ENCODE measurements around the gene CTH.
"Not testable (repeated sequence)": the region's sequence is repeated elsewhere in the genome, so short reads cannot be mapped to it uniquely, and the experiment has no call there.

The CTH gene

DNA sequence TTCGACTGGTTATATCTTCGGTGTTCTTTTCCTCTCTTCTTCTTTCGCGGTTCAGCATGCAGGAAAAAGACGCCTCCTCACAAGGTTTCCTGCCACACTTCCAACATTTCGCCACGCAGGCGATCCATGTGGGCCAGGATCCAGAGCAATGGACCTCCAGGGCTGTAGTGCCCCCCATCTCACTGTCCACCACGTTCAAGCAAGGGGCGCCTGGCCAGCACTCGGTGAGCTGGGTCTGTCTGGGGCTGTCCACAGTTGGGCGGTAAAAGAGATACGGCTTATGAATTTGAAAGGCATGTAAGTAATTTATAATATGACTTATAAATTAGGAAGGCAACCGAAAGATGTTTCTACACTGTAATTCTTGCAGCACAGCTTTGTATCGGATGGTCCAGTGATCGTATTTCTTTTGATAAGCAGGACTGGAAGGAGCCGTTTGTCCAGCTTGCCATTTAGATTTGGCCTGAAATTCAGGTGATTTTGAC lies 334 bp downstream of the CTH start:
- DNase-seq = peak in 1 of 2 experiments; percentile 50

GRCh38 chr1:70415882-70416281 lies 4.8 kb downstream of the CTH start:
- DNase-seq = no peak

- DNase-seq = not testable (repeated sequence)
These were observed 8.1 kb downstream of the CTH start for GRCh38 chr1:70418973-70419734.

DNA sequence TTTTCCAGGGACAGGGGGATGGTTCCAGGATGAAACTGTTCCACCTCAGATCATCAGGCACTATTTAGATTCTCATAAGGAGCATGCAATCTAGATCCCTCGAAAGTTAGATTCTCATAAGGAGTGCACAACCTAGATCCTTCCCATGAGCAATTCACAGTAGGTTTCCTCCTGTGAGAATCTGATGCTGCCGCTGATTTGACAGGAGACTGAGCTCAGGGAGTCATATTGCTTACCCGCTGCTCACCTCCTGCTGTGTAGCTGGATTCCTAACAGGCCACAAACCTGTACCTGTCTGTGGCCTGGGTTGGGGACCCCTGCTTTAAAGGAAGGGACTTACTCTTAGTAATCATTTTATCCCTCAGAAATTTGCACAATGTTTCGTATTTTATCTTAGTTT lies 9.3 kb downstream of the CTH start:
- DNase-seq = no peak

- no peak for DNase-seq
These were observed 15.4 kb downstream of the CTH start for GRCh38 chr1:70426154-70427131.

DNA sequence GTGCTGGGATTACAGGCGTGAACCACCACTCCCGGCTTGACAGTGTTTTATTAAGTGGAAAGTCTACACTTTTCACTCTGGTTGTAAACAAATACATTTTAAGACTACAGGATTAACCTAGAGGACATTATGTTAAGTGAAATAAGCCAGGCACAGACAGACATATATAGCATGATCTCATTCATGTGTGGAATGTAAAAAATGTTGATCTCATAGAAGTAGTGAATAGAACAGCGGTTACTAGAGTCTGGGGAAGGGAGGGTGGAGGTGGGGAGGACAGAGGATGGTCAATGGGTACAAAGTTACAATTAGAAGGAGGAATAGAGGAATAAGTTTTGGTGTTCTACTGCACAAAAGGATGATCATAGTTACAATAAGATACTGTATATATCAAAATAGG lies 16.9 kb downstream of the CTH start:
- DNase-seq = no peak

DNA sequence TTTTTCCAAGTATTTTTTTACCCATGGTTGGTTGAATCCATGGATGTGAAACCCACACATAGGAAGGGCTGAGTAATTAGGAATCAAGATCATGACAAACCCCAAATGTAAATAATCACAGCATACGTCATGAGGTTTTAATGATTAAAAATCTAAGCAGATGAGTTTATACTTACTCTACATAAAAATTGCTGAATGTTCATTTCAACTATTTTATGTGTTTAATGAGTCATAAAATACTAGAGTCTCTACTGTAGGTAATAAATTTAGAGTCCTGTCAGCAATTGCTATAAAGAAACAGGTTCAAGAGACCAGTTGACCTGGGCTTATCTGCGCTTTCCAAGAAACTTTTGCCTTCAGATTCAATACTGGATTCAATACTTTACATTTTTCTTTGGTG lies 18.2 kb downstream of the CTH start:
- DNase-seq = no peak

- DNase-seq = no peak
These were observed 18.7 kb downstream of the CTH start for GRCh38 chr1:70429757-70430156.

DNA sequence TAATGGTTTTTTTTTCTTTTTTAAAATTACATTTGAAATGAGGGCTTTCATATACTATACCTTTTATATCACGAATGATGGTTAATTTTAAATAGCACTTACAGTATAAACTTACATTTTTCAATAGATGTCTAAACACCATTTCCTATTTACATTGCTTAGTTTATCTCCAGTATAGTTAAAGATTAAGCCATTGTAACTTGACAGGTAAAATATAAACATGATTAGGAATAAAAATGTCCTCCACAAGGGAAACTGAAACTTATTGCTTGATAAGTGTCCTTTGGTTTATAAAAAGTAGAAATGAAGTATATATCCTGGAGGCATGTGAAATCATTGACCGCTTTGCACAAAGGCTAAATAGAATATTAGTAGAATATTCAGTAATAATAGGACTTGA lies 20.2 kb downstream of the CTH start:
- no peak for DNase-seq

GRCh38 chr1:70431874-70432273 lies 20.8 kb downstream of the CTH start:
- DNase-seq = no peak

- no peak for DNase-seq
These were observed 23.3 kb downstream of the CTH start for GRCh38 chr1:70434253-70434859.

DNA sequence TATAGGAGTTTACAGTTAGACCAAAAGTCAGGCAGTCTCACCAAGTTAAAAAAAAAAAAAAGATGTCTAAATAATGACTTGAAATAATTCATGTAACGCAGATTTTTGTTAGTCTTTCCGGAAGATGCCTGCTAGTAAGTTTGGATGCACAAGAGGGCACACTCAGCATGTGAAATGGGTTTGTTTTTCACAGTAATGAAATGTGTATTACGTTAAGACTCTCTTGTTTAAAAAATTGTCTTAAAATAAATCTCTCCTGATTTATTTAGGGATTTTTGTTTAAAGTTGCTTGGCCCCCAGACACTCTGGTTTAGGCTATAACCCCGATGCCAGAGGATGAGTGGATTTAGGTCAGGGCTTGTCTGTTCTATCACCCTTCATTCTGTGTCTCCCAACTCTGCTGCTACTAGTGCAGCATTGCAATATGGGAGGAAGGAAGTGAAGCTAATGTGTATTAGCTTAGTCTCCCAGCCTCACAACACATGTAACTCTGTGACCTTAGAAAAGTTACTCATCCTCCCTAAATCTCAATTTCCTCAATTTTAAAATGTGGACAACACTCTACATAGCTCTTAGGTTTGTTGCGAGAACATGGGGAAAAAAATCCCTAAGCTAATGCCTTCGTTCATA lies 25.7 kb downstream of the CTH start:
- DNase-seq = no peak

DNA sequence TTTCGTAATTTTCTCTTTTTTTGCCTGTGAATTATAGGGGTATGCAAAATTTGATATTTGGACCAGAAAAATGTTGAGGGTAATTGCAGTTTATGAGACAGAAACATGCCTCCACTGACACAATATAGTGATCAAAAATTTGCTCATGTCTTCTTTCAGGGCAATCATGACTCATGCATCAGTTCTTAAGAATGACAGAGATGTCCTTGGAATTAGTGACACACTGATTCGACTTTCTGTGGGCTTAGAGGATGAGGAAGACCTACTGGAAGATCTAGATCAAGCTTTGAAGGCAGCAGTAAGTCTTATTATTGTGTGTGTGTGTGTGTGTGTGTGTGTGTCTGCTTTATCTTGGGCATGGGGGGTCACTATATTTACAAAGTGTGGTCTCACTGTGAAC lies 27.5 kb downstream of the CTH start:
- no peak for DNase-seq

GRCh38 chr1:70440642-70441391 lies 29.7 kb downstream of the CTH start:
- DNase-seq = no peak

DNA sequence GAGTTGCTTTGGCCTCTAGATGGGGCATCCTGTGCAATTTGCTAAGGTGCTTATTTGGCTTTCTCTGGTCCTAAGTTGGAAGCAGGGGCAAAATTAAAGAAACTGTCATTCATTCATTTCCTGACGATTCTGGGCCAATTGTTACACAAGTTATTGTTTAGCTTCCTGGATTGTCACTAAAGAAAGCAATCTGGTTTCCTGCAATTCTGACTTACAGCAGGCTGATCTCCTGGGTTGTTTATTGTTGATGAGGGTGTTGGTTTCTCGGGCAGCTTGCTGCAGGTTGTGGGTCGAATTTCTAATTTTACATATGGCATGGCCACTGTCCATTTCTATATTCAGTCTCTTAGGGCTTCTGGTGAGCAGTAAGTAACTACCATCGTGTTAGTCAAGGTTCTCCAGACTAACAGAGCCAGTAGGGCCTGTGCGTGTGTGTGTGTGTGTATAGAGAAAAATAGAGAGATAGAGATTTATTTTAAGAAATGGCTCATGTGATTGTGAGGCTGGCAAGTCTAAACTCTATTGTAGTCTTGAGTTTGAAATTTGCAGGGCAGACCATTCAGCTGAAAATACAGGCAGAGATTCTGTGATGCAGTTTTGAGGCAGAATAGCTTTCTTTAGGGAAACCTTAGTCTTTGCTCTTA lies 30.4 kb downstream of the CTH start:
- DNase-seq = no peak

DNA sequence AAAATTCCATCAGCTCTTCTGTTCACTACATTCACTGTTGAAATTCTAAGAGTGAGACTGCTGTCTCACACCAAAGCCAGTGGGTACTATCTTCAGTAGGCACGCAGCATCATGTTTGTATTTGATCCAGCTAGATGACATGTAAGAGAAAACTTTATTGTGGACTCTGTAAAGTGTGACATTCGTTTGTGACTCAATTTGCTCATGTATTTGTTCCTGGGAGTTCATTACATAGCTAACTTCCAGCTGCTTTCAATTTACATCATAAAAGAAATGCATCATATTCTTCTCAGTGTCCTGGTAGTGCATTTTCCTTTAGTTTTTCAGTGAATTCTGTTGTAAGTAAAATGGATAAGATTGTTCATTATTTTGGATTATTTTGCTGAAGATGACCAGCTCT lies 31.4 kb downstream of the CTH start:
- no peak for DNase-seq

DNA sequence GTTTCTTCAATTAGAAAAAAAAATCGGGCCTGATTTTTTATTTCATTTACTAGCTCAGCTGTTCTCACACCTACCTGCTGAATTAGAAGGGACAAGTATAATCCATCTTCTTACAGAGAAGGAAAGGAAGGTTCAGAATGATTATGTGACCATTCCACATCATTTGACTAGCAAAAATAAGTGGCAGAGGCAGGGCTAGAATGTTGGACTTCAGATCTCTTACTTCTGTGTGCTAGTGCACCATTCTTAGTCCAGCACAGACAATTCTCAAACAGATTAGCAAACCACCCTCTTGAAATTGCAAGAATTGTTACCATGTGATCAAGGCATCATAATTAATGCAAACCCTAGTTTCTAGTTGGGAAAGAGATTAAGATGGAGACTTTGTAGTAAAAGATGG lies 32.7 kb downstream of the CTH start:
- DNase-seq = no peak

DNA sequence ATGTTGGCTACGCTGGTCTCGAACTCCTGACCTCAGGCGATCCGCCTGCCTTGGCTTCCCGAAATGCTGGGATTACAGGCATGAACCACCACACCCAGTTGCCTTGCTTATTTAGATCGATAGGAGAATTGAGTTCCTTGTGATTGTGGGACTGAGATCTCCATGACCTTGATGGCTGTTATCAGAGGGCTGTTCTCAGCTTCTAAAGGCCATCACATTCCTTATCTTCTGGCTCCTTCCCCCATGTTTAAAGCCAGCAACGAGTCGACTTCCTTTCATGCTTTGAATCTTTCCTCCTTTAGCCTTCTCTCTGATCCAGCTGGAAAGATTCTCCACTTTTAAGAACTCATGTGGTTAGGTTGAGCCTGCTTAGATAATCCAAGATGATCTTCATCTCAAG lies 38.0 kb downstream of the CTH start:
- DNase-seq = no peak

DNA sequence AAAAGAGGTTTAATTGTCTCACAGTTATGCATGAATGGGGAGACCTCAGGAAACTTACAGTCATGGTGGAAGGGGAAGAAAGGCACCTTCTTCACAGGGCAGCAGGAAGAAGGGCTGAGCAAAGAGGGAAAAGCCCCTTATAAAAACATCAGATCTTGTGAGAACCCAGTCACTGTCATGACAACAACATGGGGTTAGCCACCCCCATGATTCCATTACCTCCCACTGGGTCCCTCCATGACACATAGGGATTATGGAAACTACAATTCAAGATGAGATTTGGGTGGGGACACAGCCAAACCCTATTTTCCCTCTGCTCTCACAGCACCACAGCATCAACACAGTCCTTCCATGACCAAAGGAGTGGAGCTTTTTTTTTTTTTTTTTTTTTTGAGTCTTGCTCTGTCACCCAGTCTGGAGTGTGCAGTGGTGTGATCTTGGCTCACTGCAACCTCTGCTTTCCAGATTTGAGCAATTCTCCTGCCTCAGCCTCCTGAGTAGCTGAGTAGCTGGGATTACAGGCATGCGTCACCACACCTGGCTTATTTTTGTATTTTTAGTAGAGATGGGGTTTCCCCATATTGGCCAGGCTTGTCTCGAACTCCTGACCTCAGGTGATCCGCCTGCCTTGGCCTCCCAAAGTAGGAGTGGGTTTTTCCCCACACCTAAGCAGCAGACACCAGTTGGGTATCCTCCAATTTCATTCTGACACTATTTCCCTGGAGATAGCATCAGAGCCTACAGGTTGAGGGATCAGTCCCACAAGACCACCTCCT lies 41.3 kb downstream of the CTH start:
- DNase-seq = not testable (repeated sequence)

- DNase-seq = no peak
These were observed 44.2 kb downstream of the CTH start for GRCh38 chr1:70455291-70455690.

DNA sequence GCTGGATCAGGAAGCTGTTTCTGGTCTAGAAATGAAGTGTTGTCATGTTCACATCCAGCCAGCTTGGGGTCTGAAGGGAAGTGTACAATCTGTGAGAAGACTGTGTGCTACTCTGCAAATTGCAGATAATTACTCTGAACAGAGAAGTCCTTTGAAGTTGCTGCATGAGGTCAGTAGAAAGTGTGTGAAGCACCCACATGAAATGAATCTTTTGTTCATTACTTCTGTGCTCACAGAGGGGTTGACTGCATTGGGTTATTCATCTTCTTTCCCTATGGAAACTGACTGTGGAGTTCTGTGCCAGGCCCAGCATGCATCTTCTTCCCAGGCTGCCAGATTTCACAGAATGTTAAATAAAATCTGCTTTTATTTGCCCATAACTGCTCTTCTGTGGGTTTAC lies 47.1 kb downstream of the CTH start:
- no peak for DNase-seq
